ENCODE measurements around the gene KLHL5.
"Not testable (repeated sequence)": the region's sequence is repeated elsewhere in the genome, so short reads cannot be mapped to it uniquely, and the experiment has no call there.

The KLHL5 gene

DNA sequence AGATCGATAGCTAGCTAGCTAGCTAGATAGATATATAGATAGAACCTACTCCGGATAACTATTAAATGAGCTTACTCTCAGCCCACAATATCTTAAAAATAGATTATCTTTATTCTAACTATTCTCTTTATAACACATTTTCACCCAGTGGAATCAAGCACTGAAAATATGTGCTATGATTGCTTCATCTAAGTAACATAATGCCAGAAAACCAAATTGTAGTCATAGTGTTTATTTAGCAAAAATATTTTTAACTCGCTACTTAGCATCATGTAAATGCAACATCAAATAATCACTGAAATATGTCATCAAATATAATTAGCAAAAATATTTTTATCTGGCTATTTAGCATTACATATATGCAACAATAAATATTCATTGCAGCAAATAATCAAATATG, 31.3 kb upstream of the KLHL5 start:
- peak overlapping the region in 1 of 2 donors; percentile 2 for H3K9ac ChIP-seq (ENCODE audit: low read depth in 1 of 2, low read length in 2 of 2)
- H3K27ac ChIP-seq (ENCODE audit: low read depth, low read length), result no peak overlapping the region
- peak overlapping the region; percentile 18 to 25 for H3K4me3 ChIP-seq (ENCODE audit: low read depth in 1 of 2, low read length in 2 of 2)
- no peaks in the 10 kb centered on the region for H3K36me3 ChIP-seq (ENCODE audit: control insufficient read depth in 1 of 2, insufficient read depth in 2 of 2, low read length in 2 of 2)
- H3K4me1 ChIP-seq (ENCODE audit: control insufficient read depth in 1 of 2, insufficient read depth in 2 of 2, low read length in 2 of 2), result peaks cover 0 to 8% of the 10 kb centered on the region in 2 donors
- H3K9me3 ChIP-seq (ENCODE audit: control insufficient read depth in 1 of 2, low read length in 2 of 2), result no peaks in the 10 kb centered on the region
- no peaks in the 10 kb centered on the region for H3K27me3 ChIP-seq (ENCODE audit: control insufficient read depth in 1 of 2, insufficient read depth in 2 of 2, low read length in 2 of 2)

DNA sequence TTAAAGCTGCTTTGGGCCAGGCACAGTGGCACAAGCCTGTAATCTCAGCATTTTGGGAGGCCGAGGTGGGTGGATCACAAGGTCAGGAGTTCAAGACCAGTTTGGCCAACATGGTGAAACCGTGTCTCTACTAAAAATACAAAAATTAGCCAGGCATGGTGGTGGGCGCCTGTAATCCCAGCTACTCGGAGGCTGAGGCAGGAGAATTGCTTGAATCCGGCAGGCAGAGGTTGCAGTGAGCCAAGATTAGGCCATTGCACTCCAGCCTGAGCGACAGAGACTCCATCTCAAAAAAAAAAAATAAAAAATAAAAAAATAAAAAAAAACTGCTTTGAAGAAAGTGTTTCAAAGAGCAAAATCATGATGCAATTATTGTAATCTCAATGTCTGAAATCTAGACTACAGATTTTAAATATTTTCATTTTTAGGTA, 30.4 kb upstream of the KLHL5 start:
- H3K36me3 ChIP-seq (ENCODE audit: control insufficient read depth in 1 of 2, insufficient read depth in 2 of 2, low read length in 2 of 2); H3K4me1 ChIP-seq (ENCODE audit: control insufficient read depth in 1 of 2, insufficient read depth in 2 of 2, low read length in 2 of 2); H3K27me3 ChIP-seq (ENCODE audit: control insufficient read depth in 1 of 2, insufficient read depth in 2 of 2, low read length in 2 of 2); H3K9me3 ChIP-seq (ENCODE audit: control insufficient read depth in 1 of 2, low read length in 2 of 2); H3K27ac ChIP-seq (ENCODE audit: low read depth, low read length): not testable (repeated sequence)
- H3K9ac ChIP-seq (ENCODE audit: low read depth in 1 of 2, low read length in 2 of 2), result peak overlapping the region in 1 of 2 donors; percentile 44
- peak overlapping the region; percentile 40 to 46 for H3K4me3 ChIP-seq (ENCODE audit: low read depth in 1 of 2, low read length in 2 of 2)

DNA sequence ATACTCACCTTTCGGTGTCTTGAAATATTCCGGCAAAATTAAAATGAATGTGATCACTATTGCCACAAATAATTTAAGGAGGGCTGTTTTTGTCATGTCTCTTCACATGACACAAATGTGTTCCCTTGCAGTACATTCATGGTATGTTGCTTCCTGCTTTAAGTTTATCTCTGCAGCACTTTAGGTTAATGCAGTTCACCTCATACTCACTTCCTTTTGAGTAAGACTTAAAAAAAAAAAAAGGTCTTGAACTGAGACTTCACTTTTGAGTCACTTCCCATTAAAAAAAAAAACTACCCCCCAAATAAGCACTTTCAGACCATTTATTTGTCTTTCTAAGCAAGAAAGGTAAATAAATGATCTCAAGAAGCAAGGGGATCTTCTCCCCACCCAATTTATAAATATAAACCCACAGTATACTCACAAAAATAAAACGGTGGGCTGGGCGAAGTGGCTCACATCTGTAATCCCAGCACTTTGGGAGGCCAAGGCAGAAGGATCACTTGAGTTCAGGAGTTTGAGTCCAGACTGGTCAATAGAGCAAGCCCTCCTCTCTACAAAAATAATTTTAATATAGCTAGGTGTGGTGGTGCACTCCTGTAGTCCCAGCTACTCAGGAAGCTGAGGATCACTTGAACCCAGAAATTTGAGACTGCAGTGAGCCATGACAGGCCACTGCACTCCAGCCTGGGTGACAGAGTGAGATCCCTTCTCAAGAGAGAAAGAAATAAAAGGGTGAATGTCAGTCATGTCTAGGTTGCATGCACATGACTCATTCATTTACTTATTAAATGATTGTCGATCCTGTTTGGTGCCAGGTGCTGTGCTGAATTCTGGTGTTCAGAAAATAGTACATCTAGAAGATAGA, 29.6 kb upstream of the KLHL5 start, which contains the start of gene TMEM156:
Gene TMEM156 (minus strand): TSS at position 192 of the 868 bp plus-strand sequence. CDS start 96 bp downstream, at position 96.
- peak within 1 kb of the TSS; percentile 40 to 46 for H3K4me3 ChIP-seq (ENCODE audit: low read depth in 1 of 2, low read length in 2 of 2)
- H3K4me1 ChIP-seq (ENCODE audit: control insufficient read depth in 1 of 2, insufficient read depth in 2 of 2, low read length in 2 of 2), result peaks cover 0 to 8% of the 10 kb centered on the region in 2 donors
- no peak within 1 kb of the TSS for H3K27ac ChIP-seq (ENCODE audit: low read depth, low read length)
- no peaks in the 10 kb centered on the region for H3K9me3 ChIP-seq (ENCODE audit: control insufficient read depth in 1 of 2, low read length in 2 of 2)
- no peaks in the 10 kb centered on the region for H3K36me3 ChIP-seq (ENCODE audit: control insufficient read depth in 1 of 2, insufficient read depth in 2 of 2, low read length in 2 of 2)
- H3K9ac ChIP-seq (ENCODE audit: low read depth in 1 of 2, low read length in 2 of 2), result peak within 1 kb of the TSS in 1 of 2 donors; percentile 44
- no peaks in the 10 kb centered on the region for H3K27me3 ChIP-seq (ENCODE audit: control insufficient read depth in 1 of 2, insufficient read depth in 2 of 2, low read length in 2 of 2)

DNA sequence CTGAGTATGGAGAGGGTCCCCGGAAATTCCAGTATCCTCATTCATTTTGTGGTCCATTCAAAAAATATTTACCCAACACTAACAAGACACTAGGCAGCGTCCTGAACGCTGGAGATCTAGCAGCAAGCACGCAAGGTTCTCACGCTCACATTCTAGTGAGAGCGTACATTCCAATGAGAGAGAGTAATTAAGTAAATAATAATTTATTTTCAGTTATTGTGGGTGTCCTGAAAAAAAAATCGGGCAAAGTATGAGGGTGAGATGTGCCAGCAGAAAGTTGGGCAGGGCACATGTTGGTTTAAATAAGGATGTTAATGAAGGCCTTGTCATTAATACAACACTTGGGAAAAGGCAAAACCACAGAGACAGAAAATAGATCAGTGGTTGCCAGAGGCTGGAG, 25.9 kb upstream of the KLHL5 start:
- Histone ChIP-seq H3K36me3 (ENCODE audit: control insufficient read depth in 1 of 2, insufficient read depth in 2 of 2, low read length in 2 of 2) (no peaks in the 10 kb centered on the region), H3K27ac (ENCODE audit: low read depth, low read length) (no peak overlapping the region), H3K9me3 (ENCODE audit: control insufficient read depth in 1 of 2, low read length in 2 of 2) (no peaks in the 10 kb centered on the region), H3K4me1 (ENCODE audit: control insufficient read depth in 1 of 2, insufficient read depth in 2 of 2, low read length in 2 of 2) (peaks cover 0 to 15% of the 10 kb centered on the region in 2 donors), H3K27me3 (ENCODE audit: control insufficient read depth in 1 of 2, insufficient read depth in 2 of 2, low read length in 2 of 2) (no peaks in the 10 kb centered on the region), H3K4me3 (ENCODE audit: low read depth in 1 of 2, low read length in 2 of 2) (no peak overlapping the region), H3K9ac (ENCODE audit: low read depth in 1 of 2, low read length in 2 of 2) (no peak overlapping the region)

DNA sequence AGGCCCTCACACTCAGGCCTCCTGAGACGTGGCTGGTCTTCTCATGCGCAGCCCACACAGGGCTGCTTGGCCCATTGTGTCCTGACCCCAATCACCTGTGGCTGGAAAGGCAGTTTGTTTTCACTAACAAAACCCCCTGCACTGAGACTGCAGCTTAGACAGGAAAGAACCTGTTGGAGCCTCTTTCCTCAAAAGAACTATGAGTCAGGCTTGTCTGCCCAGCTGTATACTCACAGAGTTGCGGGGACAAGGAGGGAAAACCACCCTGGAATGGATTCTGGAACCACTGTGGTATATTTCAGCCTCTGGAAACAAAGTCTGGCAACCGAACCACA, 24.6 kb upstream of the KLHL5 start:
- Histone ChIP-seq H3K4me1 (ENCODE audit: control insufficient read depth in 1 of 2, insufficient read depth in 2 of 2, low read length in 2 of 2) (peaks cover 0 to 13% of the 10 kb centered on the region in 2 donors), H3K27ac (ENCODE audit: low read depth, low read length) (peak overlapping the region; percentile 50), H3K9ac (ENCODE audit: low read depth in 1 of 2, low read length in 2 of 2) (no peak overlapping the region), H3K27me3 (ENCODE audit: control insufficient read depth in 1 of 2, insufficient read depth in 2 of 2, low read length in 2 of 2) (no peaks in the 10 kb centered on the region), H3K36me3 (ENCODE audit: control insufficient read depth in 1 of 2, insufficient read depth in 2 of 2, low read length in 2 of 2) (no peaks in the 10 kb centered on the region), H3K4me3 (ENCODE audit: low read depth in 1 of 2, low read length in 2 of 2) (no peak overlapping the region), H3K9me3 (ENCODE audit: control insufficient read depth in 1 of 2, low read length in 2 of 2) (no peaks in the 10 kb centered on the region)

DNA sequence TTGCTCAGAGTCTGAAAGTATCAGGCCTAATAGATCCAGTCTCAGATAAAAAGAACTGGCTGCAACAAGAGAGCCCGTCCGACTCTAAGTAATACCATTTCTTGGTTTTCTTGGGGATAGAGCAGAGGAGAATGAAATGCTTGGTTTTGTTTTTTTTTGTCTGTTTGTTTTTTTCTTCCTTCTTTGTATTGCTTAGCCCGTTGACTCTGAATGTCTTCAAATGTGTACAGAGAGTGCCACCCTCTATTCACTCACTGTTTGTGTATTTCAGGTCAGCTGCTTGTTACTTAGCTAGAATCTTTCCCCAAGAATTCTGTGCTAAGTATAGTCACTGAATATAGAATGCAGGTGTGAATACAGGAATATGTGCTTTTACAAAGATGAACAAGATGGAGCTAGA, 24.1 kb upstream of the KLHL5 start:
- Histone ChIP-seq H3K36me3 (ENCODE audit: control insufficient read depth in 1 of 2, insufficient read depth in 2 of 2, low read length in 2 of 2) (no peaks in the 10 kb centered on the region), H3K27me3 (ENCODE audit: control insufficient read depth in 1 of 2, insufficient read depth in 2 of 2, low read length in 2 of 2) (no peaks in the 10 kb centered on the region), H3K4me1 (ENCODE audit: control insufficient read depth in 1 of 2, insufficient read depth in 2 of 2, low read length in 2 of 2) (peaks cover 0 to 8% of the 10 kb centered on the region in 2 donors), H3K4me3 (ENCODE audit: low read depth in 1 of 2, low read length in 2 of 2) (no peak overlapping the region), H3K27ac (ENCODE audit: low read depth, low read length) (no peak overlapping the region), H3K9me3 (ENCODE audit: control insufficient read depth in 1 of 2, low read length in 2 of 2) (no peaks in the 10 kb centered on the region), H3K9ac (ENCODE audit: low read depth in 1 of 2, low read length in 2 of 2) (no peak overlapping the region)

DNA sequence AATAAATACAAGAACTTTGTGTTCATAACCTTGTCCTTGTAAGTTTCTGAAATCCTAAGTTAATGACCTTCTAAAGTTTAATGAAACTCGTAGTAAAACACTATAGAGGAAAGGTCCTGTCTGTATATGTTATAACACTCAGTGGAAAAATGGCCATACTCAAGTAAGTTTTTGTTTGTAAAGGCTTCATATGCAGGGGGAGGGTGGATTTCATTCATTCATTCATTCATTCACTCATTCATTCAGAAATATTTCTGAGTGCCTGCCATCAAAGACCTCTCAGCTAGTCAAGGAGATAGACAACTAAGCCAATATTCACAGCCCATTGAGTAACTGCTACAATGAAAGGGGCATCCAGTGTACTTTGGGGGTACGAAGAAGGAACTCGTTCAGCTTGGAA, 22.9 kb upstream of the KLHL5 start:
- Histone ChIP-seq H3K4me1 (ENCODE audit: control insufficient read depth in 1 of 2, insufficient read depth in 2 of 2, low read length in 2 of 2) (peaks cover 0 to 19% of the 10 kb centered on the region in 2 donors), H3K27me3 (ENCODE audit: control insufficient read depth in 1 of 2, insufficient read depth in 2 of 2, low read length in 2 of 2) (no peaks in the 10 kb centered on the region)

DNA sequence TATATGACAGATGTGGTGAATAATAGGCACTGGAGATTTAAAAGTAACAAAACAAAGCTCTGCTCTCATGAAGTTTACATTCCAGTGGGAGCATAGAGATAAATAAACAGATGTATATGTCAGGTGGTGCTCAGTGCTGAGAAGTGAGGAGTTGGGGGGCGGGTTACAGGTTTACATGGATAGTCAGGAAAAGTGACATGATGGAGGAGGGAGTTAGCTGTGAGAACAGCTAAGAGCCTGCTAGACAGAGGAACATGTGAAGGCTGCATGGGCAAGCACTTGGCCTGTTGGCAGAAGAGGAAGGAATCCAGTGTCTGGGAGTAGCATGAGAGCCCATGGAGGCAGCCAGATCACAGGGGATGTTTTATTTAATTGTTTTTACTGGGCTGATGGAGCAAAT, 19.7 kb upstream of the KLHL5 start:
- Histone ChIP-seq H3K4me3 (ENCODE audit: low read depth in 1 of 2, low read length in 2 of 2) (no peak overlapping the region), H3K4me1 (ENCODE audit: control insufficient read depth in 1 of 2, insufficient read depth in 2 of 2, low read length in 2 of 2) (peaks cover 0 to 20% of the 10 kb centered on the region in 2 donors), H3K9me3 (ENCODE audit: control insufficient read depth in 1 of 2, low read length in 2 of 2) (no peaks in the 10 kb centered on the region), H3K36me3 (ENCODE audit: control insufficient read depth in 1 of 2, insufficient read depth in 2 of 2, low read length in 2 of 2) (no peaks in the 10 kb centered on the region), H3K27ac (ENCODE audit: low read depth, low read length) (no peak overlapping the region), H3K27me3 (ENCODE audit: control insufficient read depth in 1 of 2, insufficient read depth in 2 of 2, low read length in 2 of 2) (no peaks in the 10 kb centered on the region), H3K9ac (ENCODE audit: low read depth in 1 of 2, low read length in 2 of 2) (no peak overlapping the region)

More for the DNA sequence above, 22.9 kb upstream of the KLHL5 start:
- Histone ChIP-seq H3K9ac (ENCODE audit: low read depth in 1 of 2, low read length in 2 of 2) (no peak overlapping the region), H3K4me3 (ENCODE audit: low read depth in 1 of 2, low read length in 2 of 2) (no peak overlapping the region), H3K9me3 (ENCODE audit: control insufficient read depth in 1 of 2, low read length in 2 of 2) (no peaks in the 10 kb centered on the region), H3K27ac (ENCODE audit: low read depth, low read length) (no peak overlapping the region), H3K36me3 (ENCODE audit: control insufficient read depth in 1 of 2, insufficient read depth in 2 of 2, low read length in 2 of 2) (no peaks in the 10 kb centered on the region)

DNA sequence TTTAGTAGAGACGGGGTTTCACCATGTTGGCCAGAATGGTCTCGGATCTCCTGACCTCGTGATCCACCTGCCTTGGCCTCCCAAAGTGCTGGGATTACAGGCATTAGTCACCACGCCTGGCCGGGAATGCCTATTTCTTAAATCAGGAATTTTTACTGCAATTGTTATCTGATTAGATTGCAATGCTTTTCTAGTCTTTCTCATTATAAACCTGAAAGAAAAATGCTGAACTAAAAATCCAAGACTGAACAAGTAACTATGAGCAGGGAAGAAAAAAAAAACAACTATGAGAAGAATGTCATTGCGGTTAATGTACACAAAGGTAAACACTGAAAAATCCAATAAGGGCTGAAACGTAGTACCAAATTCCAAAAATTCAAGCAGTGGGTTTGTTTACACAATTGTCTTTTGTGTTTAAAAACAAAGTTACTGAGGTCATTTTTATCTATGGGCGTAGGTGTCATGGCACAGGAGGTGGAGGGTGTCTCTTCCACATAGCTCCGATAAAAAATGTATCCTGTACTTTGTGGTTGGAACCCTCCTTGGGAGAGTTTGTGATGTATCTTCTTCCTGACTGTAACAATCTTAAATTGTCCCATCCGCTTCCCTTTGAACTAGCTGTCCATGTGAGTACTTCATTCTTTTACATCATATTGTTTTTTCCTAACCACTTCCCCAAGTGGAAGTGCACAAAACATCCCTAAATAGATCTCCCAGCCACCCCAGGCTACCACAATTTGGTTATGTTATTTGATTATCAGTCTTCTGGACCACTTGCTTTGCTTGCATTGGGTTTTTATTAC, 18.8 kb upstream of the KLHL5 start:
- no peak overlapping the region for H3K27ac ChIP-seq (ENCODE audit: low read depth, low read length)
- H3K4me1 ChIP-seq (ENCODE audit: control insufficient read depth in 1 of 2, insufficient read depth in 2 of 2, low read length in 2 of 2), result peaks cover 0 to 22% of the 10 kb centered on the region in 2 donors
- no peaks in the 10 kb centered on the region for H3K9me3 ChIP-seq (ENCODE audit: control insufficient read depth in 1 of 2, low read length in 2 of 2)
- H3K27me3 ChIP-seq (ENCODE audit: control insufficient read depth in 1 of 2, insufficient read depth in 2 of 2, low read length in 2 of 2), result no peaks in the 10 kb centered on the region
- H3K36me3 ChIP-seq (ENCODE audit: control insufficient read depth in 1 of 2, insufficient read depth in 2 of 2, low read length in 2 of 2), result no peaks in the 10 kb centered on the region
- peak overlapping the region; percentile 67 to 69 for H3K4me3 ChIP-seq (ENCODE audit: low read depth in 1 of 2, low read length in 2 of 2)
- H3K9ac ChIP-seq (ENCODE audit: low read depth in 1 of 2, low read length in 2 of 2), result no peak overlapping the region

DNA sequence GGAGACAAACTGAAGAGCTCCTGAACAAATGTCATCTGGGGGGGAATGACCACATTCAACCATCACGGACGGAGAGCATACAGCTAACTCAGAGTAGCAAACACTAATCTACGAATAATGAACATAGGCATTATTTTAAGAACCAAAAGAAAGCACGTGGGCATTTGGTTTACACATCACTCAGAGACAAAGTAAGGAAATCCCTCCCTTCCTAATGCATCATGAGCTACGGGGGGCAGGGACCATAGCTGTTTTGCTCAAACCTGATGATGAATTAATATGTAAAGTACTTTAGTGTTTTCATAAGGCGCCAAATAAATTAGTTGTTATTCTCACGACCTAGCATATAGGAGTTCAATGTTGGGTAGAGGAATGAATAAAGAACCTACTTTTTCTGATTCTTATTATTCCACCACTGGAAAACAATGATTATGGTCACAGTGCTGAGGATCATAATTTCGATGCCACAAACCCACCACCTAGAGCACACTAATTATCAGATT, 18.1 kb upstream of the KLHL5 start:
- peak overlapping the region; percentile 55 to 63 for H3K9ac ChIP-seq (ENCODE audit: low read depth in 1 of 2, low read length in 2 of 2)
- H3K4me1 ChIP-seq (ENCODE audit: control insufficient read depth in 1 of 2, insufficient read depth in 2 of 2, low read length in 2 of 2), result peaks cover 0 to 19% of the 10 kb centered on the region in 2 donors

More for the DNA sequence above, 18.1 kb upstream of the KLHL5 start:
- Histone ChIP-seq H3K27ac (ENCODE audit: low read depth, low read length) (peak overlapping the region; percentile 67), H3K9me3 (ENCODE audit: control insufficient read depth in 1 of 2, low read length in 2 of 2) (no peaks in the 10 kb centered on the region), H3K36me3 (ENCODE audit: control insufficient read depth in 1 of 2, insufficient read depth in 2 of 2, low read length in 2 of 2) (no peaks in the 10 kb centered on the region), H3K27me3 (ENCODE audit: control insufficient read depth in 1 of 2, insufficient read depth in 2 of 2, low read length in 2 of 2) (no peaks in the 10 kb centered on the region), H3K4me3 (ENCODE audit: low read depth in 1 of 2, low read length in 2 of 2) (peak overlapping the region; percentile 67 to 69)

Data from duodenal mucosa (tissue), 2 donors.